ENCODE measurements around the gene NLRP3. TPM values are rescaled to one million over a fixed set of nuclear protein-coding genes. Genes with fewer than 3 reads are reported as not detected.
A peak's percentile ranks its signal among the peaks of the same experiment; 100 is the strongest.

NLRP3 gene
- total and polyA plus RNA-seq, 10 of the 15 experiments (the other 5 are each of a cell fraction or from before 2014, with no cell fraction given): 1.8 to 10.4 (median 5.0) TPM

DNA sequence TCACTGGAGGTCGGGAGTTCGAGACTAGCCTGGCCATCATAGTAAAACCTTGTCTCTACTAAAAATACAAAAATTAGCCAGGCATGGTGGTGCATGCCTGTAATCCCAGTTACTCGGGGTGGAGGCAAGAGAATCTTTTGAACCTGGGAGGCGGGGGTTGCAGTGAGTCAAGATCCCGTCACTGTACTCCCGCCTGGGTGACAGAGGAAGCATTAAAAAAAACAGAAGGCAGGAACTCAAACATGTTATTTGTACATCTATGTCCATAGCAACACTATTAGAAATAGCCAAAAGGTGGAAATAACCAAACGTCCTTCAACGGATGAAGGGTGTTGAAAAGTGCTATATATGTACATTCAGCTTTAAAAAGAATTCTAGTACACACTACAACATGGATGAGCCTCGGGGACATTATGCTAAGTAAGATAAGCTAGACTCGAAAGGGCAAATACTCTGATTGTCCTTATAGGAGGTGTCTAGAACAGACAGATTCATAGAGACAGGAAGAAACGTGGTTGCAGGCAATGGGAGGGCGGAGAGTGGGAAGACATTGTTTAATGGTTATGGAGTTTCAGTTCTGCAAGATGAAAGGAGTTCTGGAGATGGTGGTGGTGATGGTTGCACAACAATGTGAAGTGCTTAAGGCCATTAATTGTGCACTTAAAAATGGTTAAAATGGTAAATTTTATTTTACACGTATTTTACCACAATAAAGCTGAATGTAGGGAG, 19.2 kb downstream of the NLRP3 start (continued):
- TF ChIP-seq, protein P1, sequence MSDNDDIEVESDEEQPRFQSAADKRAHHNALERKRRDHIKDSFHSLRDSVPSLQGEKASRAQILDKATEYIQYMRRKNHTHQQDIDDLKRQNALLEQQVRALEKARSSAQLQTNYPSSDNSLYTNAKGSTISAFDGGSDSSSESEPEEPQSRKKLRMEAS (IDR thresholded peaks at IDR 0.05; ENCODE audit: low read depth, low read length): no peak
- TF ChIP-seq, protein P2, sequence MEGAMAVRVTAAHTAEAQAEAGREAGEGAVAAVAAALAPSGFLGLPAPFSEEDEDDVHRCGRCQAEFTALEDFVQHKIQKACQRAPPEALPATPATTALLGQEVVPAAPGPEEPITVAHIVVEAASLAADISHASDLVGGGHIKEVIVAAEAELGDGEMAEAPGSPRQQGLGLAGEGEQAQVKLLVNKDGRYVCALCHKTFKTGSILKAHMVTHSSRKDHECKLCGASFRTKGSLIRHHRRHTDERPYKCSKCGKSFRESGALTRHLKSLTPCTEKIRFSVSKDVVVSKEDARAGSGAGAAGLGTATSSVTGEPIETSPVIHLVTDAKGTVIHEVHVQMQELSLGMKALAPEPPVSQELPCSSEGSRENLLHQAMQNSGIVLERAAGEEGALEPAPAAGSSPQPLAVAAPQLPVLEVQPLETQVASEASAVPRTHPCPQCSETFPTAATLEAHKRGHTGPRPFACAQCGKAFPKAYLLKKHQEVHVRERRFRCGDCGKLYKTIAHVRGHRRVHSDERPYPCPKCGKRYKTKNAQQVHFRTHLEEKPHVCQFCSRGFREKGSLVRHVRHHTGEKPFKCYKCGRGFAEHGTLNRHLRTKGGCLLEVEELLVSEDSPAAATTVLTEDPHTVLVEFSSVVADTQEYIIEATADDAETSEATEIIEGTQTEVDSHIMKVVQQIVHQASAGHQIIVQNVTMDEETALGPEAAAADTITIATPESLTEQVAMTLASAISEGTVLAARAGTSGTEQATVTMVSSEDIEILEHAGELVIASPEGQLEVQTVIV (IDR thresholded peaks at IDR 0.05; ENCODE audit: borderline replicate concordance, partially characterized antibody): no peak
- TF ChIP-seq IRF5 (IDR thresholded peaks at IDR 0.05; ENCODE audit: borderline replicate concordance): no peak
- peak; percentile 43 for TF ChIP-seq SMAD1 (IDR thresholded peaks at IDR 0.05; ENCODE audit: low read depth, partially characterized antibody)
- TF ChIP-seq PRDM15 (CRISPR knock-in tag; IDR thresholded peaks at IDR 0.05): no peak
- TF ChIP-seq, protein P3, sequence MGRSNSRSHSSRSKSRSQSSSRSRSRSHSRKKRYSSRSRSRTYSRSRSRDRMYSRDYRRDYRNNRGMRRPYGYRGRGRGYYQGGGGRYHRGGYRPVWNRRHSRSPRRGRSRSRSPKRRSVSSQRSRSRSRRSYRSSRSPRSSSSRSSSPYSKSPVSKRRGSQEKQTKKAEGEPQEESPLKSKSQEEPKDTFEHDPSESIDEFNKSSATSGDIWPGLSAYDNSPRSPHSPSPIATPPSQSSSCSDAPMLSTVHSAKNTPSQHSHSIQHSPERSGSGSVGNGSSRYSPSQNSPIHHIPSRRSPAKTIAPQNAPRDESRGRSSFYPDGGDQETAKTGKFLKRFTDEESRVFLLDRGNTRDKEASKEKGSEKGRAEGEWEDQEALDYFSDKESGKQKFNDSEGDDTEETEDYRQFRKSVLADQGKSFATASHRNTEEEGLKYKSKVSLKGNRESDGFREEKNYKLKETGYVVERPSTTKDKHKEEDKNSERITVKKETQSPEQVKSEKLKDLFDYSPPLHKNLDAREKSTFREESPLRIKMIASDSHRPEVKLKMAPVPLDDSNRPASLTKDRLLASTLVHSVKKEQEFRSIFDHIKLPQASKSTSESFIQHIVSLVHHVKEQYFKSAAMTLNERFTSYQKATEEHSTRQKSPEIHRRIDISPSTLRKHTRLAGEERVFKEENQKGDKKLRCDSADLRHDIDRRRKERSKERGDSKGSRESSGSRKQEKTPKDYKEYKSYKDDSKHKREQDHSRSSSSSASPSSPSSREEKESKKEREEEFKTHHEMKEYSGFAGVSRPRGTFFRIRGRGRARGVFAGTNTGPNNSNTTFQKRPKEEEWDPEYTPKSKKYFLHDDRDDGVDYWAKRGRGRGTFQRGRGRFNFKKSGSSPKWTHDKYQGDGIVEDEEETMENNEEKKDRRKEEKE (IDR thresholded peaks at IDR 0.05): no peak
- TF ChIP-seq MYC (IDR thresholded peaks at IDR 0.05; ENCODE audit: insufficient read depth, insufficient read length, insufficient replicate concordance, low read length, severe bottlenecking): no peak
- no peak for TF ChIP-seq MEF2A (IDR thresholded peaks at IDR 0.05; ENCODE audit: insufficient read depth, low read depth, low read length)
- TF ChIP-seq KDM1A (IDR thresholded peaks at IDR 0.05; ENCODE audit: borderline replicate concordance): no peak
- no peak for TF ChIP-seq NR2C1 (IDR thresholded peaks at IDR 0.05)
- no peak for TF ChIP-seq HDGF (IDR thresholded peaks at IDR 0.05)
- peak; percentile 95 for TF ChIP-seq RUNX3 (IDR thresholded peaks at IDR 0.05; ENCODE audit: low read length)
- TF ChIP-seq USF2 (IDR thresholded peaks at IDR 0.05; ENCODE audit: borderline replicate concordance, low read depth, low read length): no peak
- no peak for TF ChIP-seq POLR2A (IDR thresholded peaks at IDR 0.05; ENCODE audit: low read depth, low read length)
- TF ChIP-seq ASH2L (IDR thresholded peaks at IDR 0.05; ENCODE audit: borderline replicate concordance, low read depth): no peak
- TF ChIP-seq MEF2B (IDR thresholded peaks at IDR 0.05; ENCODE audit: partially characterized antibody, poor library complexity, severe bottlenecking): peak; percentile 24
- peak in 1 of 2 experiments; percentile 87; a peak in 2 of 4 replicates for TF ChIP-seq CEBPB (IDR thresholded peaks at IDR 0.05; ENCODE audit: borderline replicate concordance in 1 of 2, low read depth in 2 of 2, low read length in 2 of 2)
